Activated T-cell treated with anti-CD3 and anti-CD28 coated beads, Interleukin-2, amount 50 U/mL, for 1 hour (primary cell): ENCODE measurements around the gene GPR83.
"Not testable (repeated sequence)": the region's sequence is repeated elsewhere in the genome, so short reads cannot be mapped to it uniquely, and the experiment has no call there.

ENCODE experiments used
- DNase-seq: peaks from one replicate; pipeline ENCODE4 v3.0.0-alpha.2; 2020

GPR83 gene

DNA sequence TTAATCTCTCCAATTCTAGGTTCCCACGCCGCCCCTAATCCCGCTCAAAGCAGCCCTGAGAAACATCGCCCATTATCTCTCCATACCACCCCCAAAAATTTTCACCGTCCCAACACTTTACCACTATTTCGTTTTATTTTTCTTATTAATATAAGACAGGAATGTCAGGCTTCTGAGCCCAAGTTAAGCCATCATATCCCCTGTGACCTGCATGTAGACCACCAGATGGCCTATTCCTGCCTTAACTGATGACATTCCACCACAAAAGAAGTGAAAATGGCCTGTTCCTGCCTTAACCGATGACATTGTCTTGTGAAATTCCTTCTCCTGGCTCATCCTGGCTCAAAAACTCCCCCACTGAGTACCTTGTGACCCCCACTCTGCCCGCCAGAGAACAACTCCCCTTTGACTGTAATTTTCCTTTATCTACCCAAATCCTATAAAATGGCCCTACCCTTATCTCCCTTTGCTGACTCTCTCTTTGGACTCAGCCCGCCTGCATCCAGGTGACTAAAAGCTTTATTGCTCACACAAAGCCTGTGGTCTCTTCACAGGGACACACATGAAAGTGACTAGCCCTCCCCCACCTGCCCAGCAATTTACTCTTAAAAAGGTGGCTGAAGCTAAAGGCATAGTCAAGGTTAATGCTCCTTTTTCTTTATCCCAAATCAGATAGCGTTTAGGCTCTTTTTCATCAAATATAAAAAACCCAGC lies 50.2 kb downstream of the GPR83 start:
- DNase-seq: not testable (repeated sequence)

DNA sequence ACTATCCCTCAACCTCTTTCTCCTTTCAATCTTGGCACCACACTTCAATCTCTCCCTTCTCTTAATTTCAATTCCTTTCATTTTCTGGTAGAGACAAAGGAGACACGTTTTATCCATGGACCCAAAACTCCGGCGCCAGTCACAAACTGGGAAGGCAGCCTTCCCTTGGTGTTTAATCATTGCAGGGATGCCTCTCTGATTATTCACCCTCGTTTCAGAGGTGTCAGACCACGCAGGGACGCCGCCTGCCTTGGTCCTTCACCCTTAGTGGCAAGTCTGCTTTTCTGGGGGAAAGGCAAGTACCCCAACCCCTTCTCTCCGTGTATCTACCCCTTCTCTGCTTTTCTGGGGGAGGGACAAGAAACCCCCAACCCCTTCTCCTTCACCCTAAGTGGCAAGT lies 54.9 kb downstream of the GPR83 start:
- DNase-seq: not testable (repeated sequence)

DNA sequence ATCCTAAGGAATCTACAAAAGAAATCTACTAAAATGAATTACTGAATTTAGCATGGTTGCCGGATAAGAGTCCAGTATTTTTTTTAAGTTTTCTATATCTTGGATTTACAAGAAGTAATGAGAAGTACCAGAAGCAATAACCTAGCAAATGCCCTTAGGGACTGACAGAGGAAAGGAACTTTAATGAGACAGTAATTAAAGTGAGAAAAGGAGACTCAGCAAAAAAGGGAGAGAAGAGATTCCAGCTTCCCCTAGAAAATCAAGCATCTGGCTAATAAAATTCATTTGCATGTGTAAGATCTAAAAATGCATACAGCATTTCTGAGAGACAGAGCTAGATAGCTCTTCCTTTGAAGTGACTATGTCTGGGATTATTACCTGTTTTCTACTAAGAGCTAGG lies 57.7 kb downstream of the GPR83 start:
- DNase-seq: no peak

DNA sequence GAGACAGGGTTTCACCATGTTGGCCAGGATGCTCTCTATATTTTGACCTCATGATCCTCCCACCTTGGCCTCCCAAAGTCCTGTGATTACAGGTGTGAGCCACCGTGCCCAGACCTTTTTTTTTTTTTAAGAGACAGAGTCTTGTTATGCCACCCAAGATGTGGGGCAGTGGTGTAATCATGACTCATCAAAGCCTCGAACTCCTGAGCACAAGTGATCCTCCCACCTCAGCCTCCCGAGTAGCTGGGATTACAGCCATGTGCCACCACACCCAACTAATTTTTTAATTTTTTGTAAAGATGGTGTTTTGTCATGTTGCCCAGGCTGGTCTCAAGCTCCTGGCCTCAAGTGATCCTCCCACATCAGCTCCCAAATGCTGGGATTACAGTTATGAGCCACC lies 59.0 kb downstream of the GPR83 start:
- no peak for DNase-seq

DNA sequence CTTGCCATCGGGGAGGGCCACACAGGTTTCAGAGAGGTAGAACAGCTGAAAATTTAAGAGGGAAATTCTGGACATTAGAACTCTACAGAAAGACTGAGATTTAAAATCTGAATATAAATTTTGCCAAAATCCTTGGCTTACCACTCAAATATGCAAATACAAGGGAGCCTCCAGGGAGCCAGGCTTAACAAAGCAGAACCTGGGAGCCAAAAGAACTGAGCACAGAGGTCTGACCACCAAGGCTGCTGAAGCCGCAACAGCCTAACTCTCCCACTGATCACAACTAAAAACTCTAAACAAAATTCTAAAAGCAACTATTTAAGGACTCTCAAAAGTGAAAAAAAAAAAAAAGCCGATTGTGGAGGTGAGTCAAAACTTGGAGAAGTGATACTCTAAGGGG lies 62.6 kb downstream of the GPR83 start:
- no peak for DNase-seq

DNA sequence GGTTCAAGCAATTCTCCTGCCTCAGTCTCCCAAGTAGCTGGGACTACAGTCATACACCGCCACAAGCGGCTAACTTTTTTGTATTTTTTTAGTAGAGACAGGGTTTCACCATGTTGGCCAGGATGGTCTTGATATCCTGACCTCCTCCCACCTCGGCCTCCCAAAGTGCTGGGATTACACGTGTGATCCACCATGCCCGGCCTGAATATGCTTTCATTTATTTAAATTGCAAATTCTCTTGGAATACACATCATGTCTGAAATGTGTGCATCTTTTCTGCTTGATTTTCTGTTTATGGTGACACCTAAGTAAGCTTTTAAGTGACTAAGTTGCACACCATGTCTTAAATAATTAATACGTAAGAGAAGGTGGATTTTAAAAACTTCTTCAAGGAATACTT lies 65.2 kb downstream of the GPR83 start:
- DNase-seq: no peak

DNA sequence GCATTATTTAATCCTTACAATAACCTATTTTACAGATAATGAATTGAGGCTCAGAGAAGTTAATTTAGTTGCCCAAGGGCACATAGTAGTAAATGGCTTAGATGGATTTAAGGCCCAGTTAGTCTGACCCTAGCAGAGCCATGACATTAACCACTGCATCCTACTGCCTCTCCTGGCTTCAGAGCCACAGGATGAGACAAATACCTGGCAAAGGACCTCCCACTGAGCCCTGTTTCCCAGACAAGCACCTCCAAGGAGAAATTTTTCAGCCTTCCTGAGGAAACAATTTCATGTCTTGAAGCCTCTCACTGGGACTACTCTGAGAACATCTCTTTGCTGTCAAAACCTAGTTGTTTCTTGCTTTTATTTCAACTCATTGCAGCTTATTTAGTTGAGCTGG lies 68.4 kb downstream of the GPR83 start:
- no peak for DNase-seq

DNA sequence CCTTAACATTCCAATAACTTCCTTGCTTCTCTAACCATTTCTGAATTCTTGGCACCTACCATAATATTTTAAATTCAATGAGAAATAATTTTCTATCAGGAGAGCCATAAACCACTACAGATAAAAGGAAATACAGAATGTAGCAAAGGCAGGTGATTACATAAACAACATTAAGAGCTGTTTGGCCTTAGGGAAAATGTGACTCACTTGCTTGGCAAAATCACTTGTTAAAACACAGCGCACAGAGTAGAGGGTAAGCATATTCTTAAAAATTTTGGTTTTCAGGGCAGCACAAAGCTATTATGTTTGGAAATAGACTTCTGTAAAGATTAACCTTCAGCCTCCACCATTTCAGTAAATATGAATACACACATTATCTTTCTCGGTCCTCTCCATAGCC lies 70.4 kb downstream of the GPR83 start:
- no peak for DNase-seq

DNA sequence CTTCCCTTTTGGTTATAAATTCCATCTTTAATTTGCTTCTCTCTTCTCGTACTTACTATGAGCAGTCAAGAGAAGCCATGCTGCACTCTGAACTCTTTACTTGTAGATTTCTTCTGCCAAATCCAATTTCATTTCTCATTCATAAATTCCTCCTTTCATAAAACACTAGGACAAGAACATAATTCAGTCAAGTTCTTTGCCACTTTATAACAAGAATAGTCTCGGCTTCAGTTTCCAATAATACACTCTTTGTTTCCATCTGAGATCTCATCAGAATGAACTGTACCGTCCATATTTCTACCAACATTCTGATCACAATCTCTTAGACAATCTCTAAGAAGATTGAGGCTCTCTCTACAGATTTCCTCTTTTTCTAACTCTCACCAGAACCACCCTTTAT lies 71.7 kb downstream of the GPR83 start:
- no peak for DNase-seq

DNA sequence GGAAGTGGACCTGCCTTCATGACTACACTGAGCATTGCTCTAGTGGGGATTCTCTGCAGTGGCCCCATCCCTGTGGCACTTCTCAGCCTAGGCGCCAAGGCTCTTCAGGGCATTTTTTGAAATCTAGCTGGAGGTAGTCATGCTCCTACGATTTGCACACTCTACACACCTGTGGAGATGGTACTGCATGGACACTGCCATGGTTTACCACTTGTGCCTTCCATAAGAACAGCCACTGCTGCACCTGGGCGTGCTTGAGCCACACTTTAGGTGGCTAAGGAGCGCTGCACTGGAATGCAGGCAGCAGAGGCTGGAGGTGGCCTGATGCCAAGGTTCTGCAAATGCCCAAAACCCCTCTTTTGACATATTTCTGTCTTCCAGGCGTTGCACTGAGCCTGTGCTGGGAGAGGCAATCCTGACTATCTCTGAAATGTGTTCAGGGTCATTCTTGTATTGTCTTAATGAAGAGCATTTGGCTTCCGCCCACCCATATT lies 72.6 kb downstream of the GPR83 start:
- DNase-seq: no peak
